Vagina (tissue), 2 donors: ENCODE results near the gene ASB5.

Experiments
- CTCF ChIP-seq, 3 experiments: fragments of 450-650 bp in 2 of 3; fragments of 200-600 bp in 1 of 3; sonication (generic) in 1 of 3; IDR thresholded peaks; one replicate each; pipeline ENCODE4 v1.5.1; 2017 to 2019; ENCODE audit warnings: antibody characterized with exemption in 3 of 3, mild to moderate bottlenecking in 2 of 3, moderate library complexity in 2 of 3
- POLR2A ChIP-seq, 2 donors: fragments of 450-650 bp; IDR thresholded peaks; one replicate each; pipeline ENCODE4 v1.6.1; 2017; ENCODE audit warnings: antibody characterized with exemption in 2 of 2, mild to moderate bottlenecking in 2 of 2, moderate library complexity in 2 of 2
- POLR2AphosphoS5 ChIP-seq, 2 donors: sonication (generic); formaldehyde crosslinking; IDR thresholded peaks; one replicate each; pipeline ENCODE4 v1.9.0; 2017; ENCODE audit warnings: antibody characterized with exemption in 2 of 2, mild to moderate bottlenecking in 2 of 2, low read depth in 1 of 2; ENCODE audit not compliant: insufficient read depth in 1 of 2

- TF ChIP-seq CTCF (IDR thresholded peaks at IDR 0.05) (no peak), POLR2A (IDR thresholded peaks at IDR 0.05) (no peak), POLR2AphosphoS5 (IDR thresholded peaks at IDR 0.05; ENCODE audit: insufficient read depth in 1 of 2, low read depth in 1 of 2) (no peak)
These were observed 40.0 kb upstream of the ASB5 start for GRCh38 chr4:176309046-176309445.
